T-helper 2 cell treated with Interferon-gamma antibody and Interleukin-4, amounts not matched to agents 100 ng/mL and 5 ng/mL, for 36 hours (primary cell): ENCODE measurements around the gene MUC2. TPM values are rescaled to one million over a fixed set of nuclear protein-coding genes. Genes with fewer than 3 reads are reported as not detected.

Source experiments
- intact Hi-C: fragments of 100-400 bp; cut with micrococcal nuclease; formaldehyde crosslinking; loops from one replicate; pipeline ENCODE4 v1.15.1; 2023
- total RNA-seq: library from RNA; stranded (reverse); gene quantifications from 2 replicates; pipeline ENCODE4 v1.2.3, GENCODE V29; 2022

MUC2 gene
- total RNA-seq, 1 donor from 2014 or later = not detected

DNA sequence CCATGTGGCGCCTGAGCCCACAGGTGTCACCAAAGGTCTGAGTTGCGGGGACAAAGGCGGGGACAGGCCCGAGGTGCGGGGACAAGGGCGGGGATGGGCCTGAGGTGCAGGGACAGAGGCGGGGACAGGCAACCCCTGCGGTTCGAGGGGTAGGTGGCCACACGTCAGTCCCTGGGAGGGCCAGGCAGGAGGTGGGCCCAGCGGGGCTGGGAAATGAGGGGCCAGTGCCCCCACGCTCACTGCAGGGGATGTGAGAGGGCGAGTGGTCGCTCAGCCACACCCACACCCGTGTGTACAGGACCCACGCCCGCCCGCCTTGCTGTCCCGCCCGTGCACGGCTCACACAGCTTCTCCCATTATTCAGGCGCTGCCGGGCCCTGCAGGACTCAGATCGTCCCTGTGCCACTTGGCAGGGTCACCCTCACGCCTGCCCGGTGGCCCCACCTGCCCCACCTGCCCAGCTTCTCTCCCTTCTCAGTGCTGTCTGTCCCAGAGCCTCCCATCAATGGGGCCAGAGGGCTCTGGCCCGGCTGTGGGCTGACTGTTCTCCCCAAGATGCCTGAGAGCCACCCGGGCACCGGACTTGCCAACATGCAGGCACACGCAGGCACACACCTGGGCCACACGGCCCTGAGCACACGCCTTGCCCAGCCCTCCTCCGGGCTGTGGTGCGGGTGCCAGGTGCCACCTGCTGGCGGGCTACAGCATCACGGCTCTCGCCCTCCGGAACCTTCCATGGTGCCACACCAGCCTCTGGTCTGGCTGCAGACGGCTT lies 23.9 kb upstream of the MUC2 start:
- intact Hi-C loops = loop anchor here (1.0 kb wide), 1 partner anchor 202 kb away; no protein-coding TSS in a partner anchor

DNA sequence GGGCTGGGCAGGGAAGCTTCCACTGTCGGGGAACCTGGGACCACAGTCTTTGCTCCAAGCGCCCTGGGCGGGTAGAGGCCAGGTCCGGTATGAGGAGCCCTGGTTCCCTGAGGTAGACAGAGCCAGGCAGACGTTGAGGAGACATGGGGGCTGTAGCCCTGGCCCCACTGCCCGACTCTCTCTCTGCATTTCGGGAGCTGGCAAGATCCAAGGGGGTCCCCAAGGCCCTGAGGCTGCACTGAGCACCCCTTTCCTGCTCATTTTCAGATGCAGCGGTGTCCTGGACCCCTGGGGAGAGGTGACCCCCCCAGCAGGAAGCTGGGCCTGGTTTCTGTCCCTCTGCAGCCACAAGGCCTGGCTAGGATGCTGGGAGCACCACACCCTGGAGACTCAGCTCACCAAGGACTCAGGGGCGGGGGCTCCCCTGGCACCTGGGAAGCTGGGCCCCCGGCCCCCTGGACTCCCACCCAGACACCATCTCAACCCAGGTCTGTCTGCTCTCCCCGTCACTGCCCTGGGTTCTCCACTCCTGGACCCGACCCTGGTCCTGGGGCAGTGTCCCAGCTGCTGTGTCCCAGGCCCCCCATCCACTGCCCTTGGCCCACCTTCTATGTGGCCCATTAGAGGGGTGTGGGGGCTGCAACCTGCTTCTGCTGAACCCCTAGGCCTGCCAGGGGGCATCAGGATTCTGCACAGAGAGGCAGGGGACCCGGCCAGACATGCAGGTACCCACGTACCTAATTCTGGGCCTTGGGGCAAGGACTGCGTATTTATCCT lies 23.1 kb upstream of the MUC2 start:
- intact Hi-C loops = loop anchor here (1.0 kb wide), 1 partner anchor 203 kb away; no protein-coding TSS in a partner anchor

DNA sequence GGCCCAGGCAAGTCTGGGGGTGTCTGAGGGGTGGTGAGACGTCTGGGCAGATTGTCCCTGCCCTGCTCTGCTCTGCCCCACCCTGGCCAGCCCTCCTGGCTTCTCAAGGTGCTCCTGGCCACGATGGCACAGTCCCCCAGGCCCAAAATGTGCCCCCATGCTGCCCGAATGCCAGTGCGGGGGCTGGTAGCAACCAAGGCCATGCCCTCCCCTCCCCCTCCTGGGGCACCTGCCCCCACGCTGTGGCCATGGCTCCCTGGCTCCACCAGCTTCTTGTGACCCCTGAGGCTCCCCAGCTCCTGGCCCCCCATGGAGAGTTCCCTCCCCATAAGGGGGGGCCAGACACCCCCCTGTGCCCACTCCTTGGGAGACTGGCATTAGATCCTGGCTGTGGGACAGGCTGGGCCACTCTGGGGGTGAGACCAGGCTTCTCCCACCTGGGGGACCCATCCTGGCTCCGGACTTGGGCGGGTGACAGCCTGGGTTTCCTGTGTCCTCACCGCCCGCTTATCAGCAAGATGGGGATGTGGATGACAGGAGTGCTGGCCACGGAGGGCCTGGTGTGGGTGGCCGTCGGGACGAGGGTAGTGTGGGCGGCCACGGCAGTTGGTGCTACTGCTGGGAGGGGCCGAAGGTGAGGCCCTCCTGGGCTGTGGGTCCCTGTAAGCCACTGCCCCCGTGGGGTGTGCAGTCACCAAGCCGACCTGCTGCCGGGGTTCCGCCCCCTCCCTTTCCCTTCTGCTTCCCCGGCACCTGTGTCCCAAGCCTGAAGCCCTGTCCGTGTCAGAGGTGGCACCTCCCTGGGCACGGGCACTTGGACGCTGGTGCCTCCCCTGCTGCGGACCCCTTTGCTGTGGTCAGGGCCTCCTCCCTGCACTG lies 22.3 kb upstream of the MUC2 start:
- intact Hi-C loops = no loop called here

DNA sequence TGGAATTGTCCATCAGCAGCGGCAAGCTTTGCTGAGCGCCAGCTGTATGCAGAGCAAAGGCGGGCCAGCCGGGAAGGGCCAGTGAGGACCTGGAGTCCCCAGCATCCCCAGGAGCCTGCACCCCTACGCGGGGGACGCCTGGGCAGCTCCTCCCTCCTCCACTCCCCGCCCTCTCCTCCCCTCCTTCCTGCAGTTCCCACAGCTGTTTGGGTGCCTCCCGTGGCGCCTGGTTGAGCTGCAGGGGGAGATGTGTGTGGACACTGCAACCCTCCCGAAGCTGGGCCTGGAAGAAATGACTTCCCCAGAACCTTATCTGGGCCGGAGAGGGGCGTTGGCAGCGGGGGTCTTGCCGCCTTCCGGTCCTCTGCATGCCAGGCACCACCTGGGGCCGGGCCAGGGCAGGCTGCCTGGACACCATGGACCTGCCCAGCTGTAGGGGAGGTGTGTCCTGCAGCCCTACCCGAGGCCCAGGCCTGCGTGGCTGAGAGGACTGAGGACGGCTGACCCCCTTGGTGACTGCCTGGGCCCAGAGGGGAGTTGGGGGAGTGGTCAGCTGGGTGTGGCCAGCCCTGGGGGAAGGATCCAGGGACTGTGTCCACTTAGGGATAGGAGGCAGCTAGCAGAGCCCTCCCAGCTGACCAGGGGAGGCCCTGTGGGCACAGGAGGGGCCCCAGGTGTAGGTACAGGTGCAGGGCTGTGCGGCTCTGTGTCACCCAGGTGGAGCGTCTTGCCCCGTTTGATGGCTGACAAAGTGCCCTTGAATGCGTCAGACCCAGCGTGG lies 21.4 kb upstream of the MUC2 start:
- intact Hi-C loops = no loop called here

DNA sequence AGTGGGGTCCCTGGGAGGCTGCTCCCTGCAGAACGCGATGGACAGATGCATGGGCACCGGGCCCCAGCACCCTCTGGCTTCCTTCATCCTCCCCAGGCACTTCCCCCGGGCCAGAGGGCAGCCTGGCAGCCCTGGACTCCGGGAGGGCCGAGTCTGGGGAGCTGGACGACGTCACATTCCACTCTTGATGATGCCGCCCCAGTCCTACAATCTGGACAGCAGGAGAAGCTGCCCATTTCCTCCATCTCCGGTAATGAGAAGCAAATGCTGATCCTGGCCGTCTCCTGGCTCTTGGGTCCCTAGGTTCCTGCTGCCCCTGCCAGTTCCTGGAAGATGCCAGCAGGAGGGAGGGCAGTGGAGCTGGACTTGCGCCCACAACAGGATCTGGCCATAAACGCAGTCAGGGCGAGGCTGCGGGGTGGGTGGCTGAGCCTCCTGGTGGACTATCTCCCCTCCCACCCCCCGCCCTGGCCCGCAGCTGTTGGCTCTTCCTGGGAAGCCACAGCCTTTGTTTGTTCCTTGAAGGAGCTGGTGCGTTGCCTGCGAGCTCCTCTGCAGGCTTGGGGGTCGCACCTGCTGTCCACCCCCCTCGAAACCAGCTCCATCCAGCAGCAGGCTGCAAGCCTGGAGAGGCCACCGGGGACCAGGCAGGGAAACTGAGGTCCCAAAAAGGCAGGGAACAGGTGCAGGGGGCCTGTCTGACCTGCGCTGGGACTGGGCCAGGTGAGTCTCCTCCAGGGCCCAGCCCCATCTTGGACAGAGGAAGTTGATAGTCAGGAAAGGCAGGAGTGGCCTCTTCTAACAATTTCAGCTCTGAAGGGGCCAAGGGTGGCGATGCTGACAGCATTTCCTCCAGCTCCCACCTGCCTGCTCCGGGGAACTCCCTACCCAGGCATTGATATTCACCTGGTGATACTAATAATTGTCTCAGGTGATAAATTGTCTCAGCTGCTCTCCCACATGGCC lies 20.2 kb upstream of the MUC2 start:
- intact Hi-C loops = no loop called here

DNA sequence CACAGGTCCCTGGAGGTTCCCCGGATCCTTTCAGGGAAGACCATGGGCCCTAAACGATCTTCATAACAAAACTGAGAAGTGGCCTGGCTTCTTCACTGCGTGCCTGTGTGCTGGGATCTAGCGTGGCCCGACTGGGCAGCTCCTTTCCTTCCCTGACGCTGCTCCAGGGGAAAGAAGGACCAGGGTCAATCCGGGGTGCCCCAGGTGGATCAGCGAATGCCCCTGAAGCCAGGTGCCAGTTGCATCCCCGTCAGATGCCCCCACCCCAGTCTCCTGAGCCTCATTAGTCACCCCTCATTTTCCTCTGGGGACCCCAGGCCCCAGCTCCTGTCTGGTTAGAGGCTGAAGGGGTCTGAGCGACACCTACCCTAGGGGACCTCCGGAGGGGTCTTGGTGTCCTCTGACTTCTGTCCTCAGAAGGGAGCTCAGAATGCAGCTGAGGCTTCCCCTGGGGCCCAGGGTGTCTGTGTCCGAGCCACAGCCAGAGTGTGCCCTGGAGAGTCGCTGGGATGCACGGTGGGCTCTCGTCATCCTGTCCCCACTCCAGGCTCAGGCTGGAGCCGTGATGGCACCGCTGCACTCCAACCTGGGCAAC lies 19.5 kb upstream of the MUC2 start:
- intact Hi-C loops = no loop called here

DNA sequence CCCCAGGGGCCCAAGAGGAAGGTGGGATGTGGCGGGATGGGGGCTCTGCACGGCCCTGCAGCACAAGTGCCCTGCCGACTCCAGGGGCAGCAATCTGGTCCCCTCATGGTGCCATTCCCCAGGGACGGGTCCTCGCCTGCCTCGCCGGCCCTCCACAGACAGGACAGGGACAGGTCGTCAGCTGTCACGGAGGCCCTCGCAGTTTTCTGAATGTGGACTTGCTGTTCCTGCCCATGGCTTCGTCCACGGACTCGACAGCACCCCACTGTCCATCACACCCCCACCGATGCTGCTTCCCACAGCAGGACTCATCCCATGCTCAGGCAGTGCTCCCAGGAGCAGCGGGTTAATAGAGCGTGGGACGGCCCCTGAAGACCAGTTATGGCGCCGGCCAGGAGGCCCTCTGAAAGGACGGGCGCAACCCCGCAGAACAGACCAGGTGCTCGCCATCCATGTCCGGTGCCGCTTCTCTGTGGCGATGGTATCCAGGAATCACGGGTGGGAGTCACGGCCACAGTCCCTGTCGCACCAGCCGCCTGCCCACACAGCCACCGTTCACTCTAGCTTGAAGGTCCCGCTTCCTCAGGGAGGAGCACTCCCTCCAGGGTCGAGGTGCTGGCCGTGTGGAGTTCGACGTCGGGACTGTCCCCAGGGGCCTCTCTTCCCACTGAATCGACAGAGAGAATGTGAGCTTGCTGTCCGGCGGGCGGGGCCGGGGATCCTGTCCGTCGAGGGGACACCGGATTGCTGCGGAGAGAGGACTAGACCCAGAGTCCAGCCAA lies 18.5 kb upstream of the MUC2 start:
- intact Hi-C loops = no loop called here

DNA sequence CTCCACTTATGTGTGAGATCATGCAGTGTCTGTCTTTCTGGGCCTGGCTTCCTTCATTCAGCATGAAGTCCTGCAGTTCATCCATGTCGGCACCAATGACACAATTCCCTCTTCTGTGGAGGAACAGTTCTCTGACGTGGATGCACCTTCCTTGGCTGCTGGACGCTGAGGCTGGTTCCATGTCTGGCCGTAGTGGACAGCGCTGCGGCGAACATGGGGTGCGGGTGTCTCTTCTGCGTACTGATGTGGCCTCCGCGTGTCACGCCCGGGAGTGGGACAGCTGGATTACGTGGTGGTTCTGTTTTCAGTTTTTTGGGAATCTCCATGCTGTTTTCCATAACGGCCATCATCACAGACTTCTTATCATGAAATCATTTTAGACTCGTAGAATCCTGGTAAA lies 16.9 kb upstream of the MUC2 start:
- intact Hi-C loops = no loop called here

DNA sequence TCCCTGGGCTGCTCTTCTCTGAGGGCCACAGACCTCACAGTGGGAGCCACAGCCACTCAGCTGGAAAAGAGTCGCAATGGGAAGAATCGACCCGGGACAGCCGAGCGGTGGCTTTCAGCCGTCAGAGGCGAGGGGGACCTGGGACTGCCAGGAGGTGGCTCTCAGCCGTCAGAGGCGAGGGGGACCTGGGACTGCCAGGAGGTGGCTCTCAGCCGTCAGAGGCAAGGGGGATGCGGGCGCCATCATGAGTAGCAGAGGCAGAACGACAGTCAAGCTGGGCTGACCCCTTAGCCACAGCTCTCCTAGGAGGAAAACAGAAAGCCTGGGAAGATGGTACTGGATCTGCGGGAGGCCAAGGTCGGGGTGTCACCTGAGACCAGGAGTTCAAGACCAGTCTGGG lies 14.9 kb upstream of the MUC2 start:
- intact Hi-C loops = no loop called here

DNA sequence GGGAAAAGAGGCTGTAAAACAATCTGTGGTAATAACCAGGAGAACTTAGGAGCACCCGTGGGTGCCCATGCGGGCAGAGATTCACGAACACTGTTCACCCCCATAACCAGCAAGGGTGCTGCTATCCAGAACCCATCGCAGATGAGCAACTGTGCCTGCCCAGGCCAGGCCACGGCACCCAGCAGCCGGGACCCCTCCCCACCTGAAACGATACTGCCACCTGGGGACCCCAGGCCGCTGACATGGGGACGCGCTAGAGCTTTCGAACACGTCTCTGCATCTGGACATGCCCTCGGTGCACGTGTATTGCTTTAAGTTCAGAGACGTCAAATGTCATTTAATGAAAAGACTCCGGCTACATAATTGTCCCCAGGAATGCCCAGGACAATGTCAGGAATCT lies 14.3 kb upstream of the MUC2 start:
- intact Hi-C loops = no loop called here

DNA sequence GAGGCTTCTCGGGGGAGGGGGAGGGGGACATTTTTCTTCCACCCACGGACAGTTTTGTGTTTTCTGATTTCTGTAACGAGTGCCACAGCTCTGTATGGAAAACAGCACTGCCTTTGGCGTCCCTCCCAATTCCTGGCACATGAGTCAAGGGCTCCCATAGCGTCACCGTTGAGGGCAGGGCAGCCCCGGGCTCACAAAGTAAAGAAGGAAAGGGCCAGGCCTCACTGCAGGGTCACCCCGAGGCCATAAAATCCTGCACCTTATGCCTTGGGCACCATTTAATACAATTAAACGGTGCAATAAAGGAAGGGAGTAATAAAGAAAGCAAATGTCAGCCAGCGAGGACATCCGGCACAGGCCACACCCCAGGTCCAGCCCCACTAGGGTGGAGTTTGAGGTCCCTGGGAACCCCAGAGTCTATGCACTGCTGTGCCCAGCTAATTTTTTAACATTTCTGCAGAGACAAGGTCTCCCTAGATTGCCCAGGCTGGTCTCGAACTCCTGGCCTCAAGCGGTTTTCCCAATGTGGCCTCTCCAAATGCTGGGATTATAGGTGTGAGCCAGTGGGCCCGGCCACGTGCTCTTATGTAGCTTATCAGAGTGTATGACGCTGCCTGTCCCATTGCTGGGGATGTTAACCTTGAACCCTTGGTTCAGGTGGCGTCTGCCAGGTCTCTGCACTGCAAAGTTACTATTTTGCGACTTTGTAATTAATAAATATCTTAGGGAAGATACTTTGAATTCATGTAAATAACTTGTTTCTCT lies 13.6 kb upstream of the MUC2 start:
- intact Hi-C loops = no loop called here

DNA sequence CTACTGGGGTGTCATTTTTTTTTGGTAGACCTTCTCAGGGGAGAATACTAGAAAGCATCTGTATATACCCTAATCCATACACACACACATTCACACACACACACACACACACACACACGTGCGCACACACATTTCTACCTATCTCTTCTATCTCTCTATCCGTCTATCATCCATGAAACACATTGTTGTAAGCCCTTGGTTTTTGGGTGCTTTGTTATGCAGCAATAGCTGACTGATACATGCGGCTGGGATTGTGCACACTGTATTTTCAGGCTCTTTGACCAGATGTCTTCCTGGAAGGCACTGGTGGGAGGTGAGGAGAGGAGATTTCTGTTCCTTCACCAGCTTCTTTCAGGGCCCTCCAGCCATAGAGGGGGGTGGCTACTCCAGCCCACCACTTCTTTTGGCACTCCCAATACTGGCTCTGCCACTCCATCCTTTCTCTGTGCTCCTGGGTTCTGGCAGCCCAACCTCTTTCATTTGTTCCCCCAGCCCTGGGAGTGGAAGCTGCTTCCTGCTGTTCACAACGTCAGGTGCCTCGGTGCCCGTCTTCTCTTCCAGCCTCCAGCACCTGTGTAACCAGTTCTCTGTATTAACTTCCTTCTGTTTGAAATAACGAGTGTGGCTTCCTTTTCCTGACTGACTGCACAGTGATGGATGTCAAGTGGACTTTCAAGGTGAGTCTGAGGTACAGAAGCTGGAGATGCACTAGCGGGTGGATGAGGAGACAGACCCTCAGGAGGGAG lies 12.4 kb upstream of the MUC2 start:
- intact Hi-C loops = no loop called here

DNA sequence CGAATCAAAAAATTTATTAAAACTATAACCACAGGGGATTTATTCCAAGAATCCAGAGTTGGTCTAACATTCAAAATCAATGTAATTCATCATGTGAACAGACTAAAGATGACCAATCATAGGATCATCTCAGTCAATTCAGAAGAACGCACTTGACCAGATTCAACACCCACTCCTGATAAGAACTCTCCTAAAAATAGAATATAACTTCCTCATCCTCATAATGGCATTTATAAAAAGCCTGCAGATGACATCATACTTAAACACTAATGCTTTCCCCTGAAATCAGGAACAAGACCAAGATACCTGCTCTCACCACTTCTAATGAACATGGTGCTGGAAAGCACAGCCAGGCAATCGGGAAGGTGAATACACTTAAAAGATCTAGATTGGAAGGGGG lies 10.5 kb upstream of the MUC2 start:
- intact Hi-C loops = no loop called here

DNA sequence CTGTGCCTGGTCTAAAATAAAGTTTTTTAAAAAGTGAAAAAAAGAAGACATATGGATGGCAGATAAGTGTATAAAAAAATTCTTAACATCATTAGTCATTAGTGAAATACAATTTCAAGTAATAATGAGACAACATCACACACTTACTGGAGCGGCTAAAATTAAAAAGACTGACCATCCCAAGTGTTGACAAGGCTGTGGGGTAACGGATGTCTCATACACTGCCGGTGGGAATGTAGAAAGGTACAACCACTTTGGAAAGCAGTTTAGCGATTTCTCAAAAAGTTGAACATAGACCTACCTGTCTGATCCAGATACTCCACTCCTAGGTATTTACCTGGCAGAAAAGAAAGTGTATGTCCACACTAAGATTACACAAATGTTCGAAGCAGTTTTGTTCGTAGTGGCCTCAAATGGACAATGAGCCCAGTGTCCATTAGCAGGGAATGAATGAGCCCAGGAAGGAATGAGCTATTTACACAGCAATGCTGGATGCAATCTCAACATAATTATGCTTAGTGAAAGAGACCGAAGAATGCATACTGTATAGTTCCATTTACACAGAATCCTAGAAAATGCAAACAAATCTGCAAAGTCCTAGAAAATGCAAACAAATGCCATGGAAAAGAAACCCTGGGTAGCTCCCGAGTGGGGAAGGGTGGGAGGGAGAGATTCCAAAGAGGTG lies 6.7 kb upstream of the MUC2 start:
- intact Hi-C loops = no loop called here

DNA sequence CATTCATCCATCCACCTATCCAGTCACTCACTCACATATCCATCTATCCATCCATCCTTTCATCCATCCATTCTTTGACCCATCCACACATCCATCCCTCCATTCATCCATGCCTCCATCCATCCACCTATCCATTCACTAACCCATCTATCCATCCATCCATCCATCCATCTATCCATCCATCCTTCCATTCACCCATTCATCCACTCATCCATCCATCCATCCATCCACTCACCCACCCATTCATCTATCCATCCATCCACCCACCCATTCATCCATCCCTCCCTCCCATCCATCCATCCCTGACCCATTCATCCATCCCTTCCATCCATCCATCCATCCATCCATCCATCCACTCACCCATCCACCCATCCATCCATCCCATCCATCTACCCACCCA lies 4.9 kb upstream of the MUC2 start:
- intact Hi-C loops = no loop called here

DNA sequence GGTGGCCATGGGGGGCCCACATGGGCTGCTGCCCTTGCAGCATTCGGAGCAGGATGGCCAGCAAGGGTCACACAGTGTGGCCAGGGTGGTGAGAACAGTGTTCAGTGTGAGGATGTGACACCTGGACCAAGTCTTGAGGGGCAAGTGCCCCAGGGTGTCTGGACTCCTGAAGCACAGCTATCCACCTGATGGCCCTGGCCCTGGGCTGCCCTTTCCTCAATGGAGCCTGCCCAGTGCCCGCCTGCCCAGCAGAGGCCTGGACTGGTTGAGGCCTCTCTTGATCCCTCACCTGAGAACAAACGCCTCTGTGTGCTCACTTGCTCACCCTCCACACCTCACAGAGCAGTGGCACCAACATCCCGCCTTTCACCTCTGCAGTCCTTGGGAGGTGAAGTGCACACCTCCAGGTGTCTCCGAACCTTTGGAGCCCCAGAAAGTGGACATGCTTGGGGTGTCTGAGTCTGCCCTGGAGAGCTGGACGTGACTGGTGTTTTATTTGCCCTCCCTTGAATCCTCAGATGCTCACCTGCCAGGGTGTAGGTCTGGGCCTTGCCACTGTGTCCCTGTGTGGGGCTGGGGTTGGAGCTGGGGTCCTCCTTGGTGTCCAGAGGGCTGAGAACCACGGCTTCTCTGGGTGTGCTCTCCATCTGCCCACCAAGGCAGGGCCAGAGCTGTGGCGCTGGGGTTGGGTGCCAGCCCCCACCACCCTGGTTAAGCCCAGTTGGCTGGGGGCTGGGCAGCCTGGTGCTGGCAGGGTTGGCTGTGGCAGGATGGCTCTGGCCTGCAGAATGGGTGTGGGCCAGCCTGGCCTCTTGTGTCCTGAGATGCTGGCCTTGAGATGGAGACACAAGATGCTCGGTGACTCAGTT lies 3.8 kb upstream of the MUC2 start:
- intact Hi-C loops = no loop called here
